Measurements from ENCODE around the gene OSBP2. TPM values are rescaled to one million over a fixed set of nuclear protein-coding genes. Genes with fewer than 3 reads are reported as not detected.
"Not testable (repeated sequence)": the region's sequence is repeated elsewhere in the genome, so short reads cannot be mapped to it uniquely, and the experiment has no call there.

Gene OSBP2
- total RNA-seq, 1 experiment from 2014 or later, result 6.2 TPM

DNA sequence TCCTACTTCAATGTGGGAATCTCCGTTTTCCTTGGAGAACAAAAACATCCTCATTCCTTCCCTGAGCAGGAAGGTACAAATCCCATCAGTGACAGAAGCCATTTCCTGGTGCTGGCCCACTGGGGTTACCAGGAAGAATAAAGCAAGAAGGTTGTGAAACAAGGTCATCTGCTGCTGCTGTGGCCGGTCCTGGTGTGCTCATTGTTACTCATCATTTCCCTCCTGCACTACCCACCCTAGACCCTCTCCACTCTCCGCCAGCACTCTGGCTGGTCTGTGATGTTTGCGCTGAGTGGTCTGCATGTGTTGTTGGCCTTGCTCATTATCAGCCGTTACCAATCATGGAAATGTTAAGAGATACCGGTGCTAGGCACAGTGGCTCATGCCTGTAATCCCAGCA lies 37.0 kb downstream of the OSBP2 start:
- H3K36me3 ChIP-seq (ENCODE audit: control insufficient read depth, insufficient read depth, low read length), result no peaks in the 10 kb centered on the region
- H3K27me3 Mint-ChIP-seq (ENCODE audit: insufficient read depth, unreplicated experiment), result peaks cover 5% of the 10 kb centered on the region
- H3K9me3 ChIP-seq, result no peaks in the 10 kb centered on the region
- H3K27ac Mint-ChIP-seq (ENCODE audit: unreplicated experiment), result no peak overlapping the region
- H3K27me3 ChIP-seq (replicated peaks; ENCODE audit: control insufficient read depth, insufficient read depth, low read length), result no peaks in the 10 kb centered on the region
- H3K4me1 ChIP-seq, result no peaks in the 10 kb centered on the region
- TF ChIP-seq CTCF (IDR thresholded peaks at IDR 0.05; ENCODE audit: insufficient read depth in 1 of 2, low read depth in 1 of 2, low read length in 1 of 2, severe bottlenecking in 1 of 2, unreplicated experiment in 1 of 2), result no peak
- POLR2A ChIA-PET, result no interaction called here
- H3K36me3 Mint-ChIP-seq (ENCODE audit: insufficient read depth, unreplicated experiment), result no peaks in the 10 kb centered on the region
- H3K4me3 Mint-ChIP-seq (ENCODE audit: unreplicated experiment), result no peak overlapping the region
- BruUV-seq (replicated peaks), result no TSS peak
- no peak for DNase-seq
- H3K4me3 ChIP-seq (ENCODE audit: low read depth, low read length), result no peak overlapping the region
- intact Hi-C loops (cut with micrococcal nuclease; ENCODE audit: unreplicated experiment), result no loop called here
- no peaks in the 10 kb centered on the region for H3K4me1 Mint-ChIP-seq (ENCODE audit: low read depth, unreplicated experiment)
- no peaks in the 10 kb centered on the region for H3K9me3 Mint-ChIP-seq (ENCODE audit: unreplicated experiment)
- CTCF ChIA-PET, result no interaction called here

GRCh38 chr22:30732426-30732825 lies 37.8 kb downstream of the OSBP2 start:
- Mint-ChIP-seq H3K4me1 (ENCODE audit: low read depth, unreplicated experiment) (no peaks in the 10 kb centered on the region), H3K27ac (ENCODE audit: unreplicated experiment) (no peak overlapping the region), H3K27me3 (ENCODE audit: insufficient read depth, unreplicated experiment) (peaks cover 5% of the 10 kb centered on the region), H3K36me3 (ENCODE audit: insufficient read depth, unreplicated experiment) (no peaks in the 10 kb centered on the region), H3K4me3 (ENCODE audit: unreplicated experiment) (no peak overlapping the region), H3K9me3 (ENCODE audit: unreplicated experiment) (no peaks in the 10 kb centered on the region)
- Histone ChIP-seq H3K9me3 (no peaks in the 10 kb centered on the region), H3K36me3 (ENCODE audit: control insufficient read depth, insufficient read depth, low read length) (no peaks in the 10 kb centered on the region), H3K4me3 (ENCODE audit: low read depth, low read length) (no peak overlapping the region), H3K4me1 (no peaks in the 10 kb centered on the region), H3K27me3 (replicated peaks; ENCODE audit: control insufficient read depth, insufficient read depth, low read length) (no peaks in the 10 kb centered on the region)
- no peak for DNase-seq
- ChIA-PET POLR2A (no interaction called here), CTCF (no interaction called here)
- intact Hi-C loops (cut with micrococcal nuclease; ENCODE audit: unreplicated experiment), result no loop called here
- TF ChIP-seq CTCF (IDR thresholded peaks at IDR 0.05; ENCODE audit: insufficient read depth in 1 of 2, low read depth in 1 of 2, low read length in 1 of 2, severe bottlenecking in 1 of 2, unreplicated experiment in 1 of 2), result no peak
- no TSS peak for BruUV-seq (replicated peaks)

- Histone ChIP-seq H3K4me3 (ENCODE audit: low read depth, low read length) (no peak overlapping the region), H3K9me3 (no peaks in the 10 kb centered on the region), H3K4me1 (no peaks in the 10 kb centered on the region), H3K27me3 (replicated peaks; ENCODE audit: control insufficient read depth, insufficient read depth, low read length) (no peaks in the 10 kb centered on the region), H3K36me3 (ENCODE audit: control insufficient read depth, insufficient read depth, low read length) (no peaks in the 10 kb centered on the region)
- POLR2A ChIA-PET, result no interaction called here
- H3K4me3 Mint-ChIP-seq (ENCODE audit: unreplicated experiment), result no peak overlapping the region
- CTCF ChIA-PET, result no interaction called here
- DNase-seq, result no peak
- no peaks in the 10 kb centered on the region for H3K9me3 Mint-ChIP-seq (ENCODE audit: unreplicated experiment)
- H3K27me3 Mint-ChIP-seq (ENCODE audit: insufficient read depth, unreplicated experiment), result peaks cover 5% of the 10 kb centered on the region
- no peaks in the 10 kb centered on the region for H3K4me1 Mint-ChIP-seq (ENCODE audit: low read depth, unreplicated experiment)
- H3K27ac Mint-ChIP-seq (ENCODE audit: unreplicated experiment), result no peak overlapping the region
- intact Hi-C loops (cut with micrococcal nuclease; ENCODE audit: unreplicated experiment), result no loop called here
- no peaks in the 10 kb centered on the region for H3K36me3 Mint-ChIP-seq (ENCODE audit: insufficient read depth, unreplicated experiment)
- no TSS peak for BruUV-seq (replicated peaks)
- TF ChIP-seq CTCF (IDR thresholded peaks at IDR 0.05; ENCODE audit: insufficient read depth in 1 of 2, low read depth in 1 of 2, low read length in 1 of 2, severe bottlenecking in 1 of 2, unreplicated experiment in 1 of 2), result no peak
Observed at GRCh38 chr22:30733181-30733631, 38.5 kb downstream of the OSBP2 start.

DNA sequence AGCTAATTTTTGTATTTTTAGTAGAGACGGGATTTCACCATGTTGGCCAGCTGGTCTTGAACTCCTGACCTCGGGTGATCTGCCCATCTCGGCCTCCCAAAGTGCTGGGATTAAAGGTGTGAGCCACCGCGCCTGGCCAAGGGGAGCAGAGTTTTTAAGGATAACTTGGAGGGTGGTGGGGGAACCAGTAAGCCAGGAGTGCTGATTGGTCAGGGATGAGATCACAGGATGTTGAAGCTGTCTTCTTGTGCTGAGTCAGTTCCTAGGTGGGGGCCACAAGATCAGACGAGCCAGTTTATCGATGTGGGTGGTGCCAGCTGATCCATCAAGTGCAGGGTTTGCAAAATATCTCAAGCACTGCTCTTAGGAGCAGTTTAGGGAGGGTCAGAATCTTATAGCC lies 45.3 kb downstream of the OSBP2 start:
- H3K27ac Mint-ChIP-seq (ENCODE audit: unreplicated experiment); CTCF ChIA-PET; H3K4me3 ChIP-seq (ENCODE audit: low read depth, low read length); H3K36me3 Mint-ChIP-seq (ENCODE audit: insufficient read depth, unreplicated experiment); H3K9me3 Mint-ChIP-seq (ENCODE audit: unreplicated experiment); BruUV-seq (replicated peaks); H3K27me3 ChIP-seq (replicated peaks; ENCODE audit: control insufficient read depth, insufficient read depth, low read length); intact Hi-C loops (cut with micrococcal nuclease; ENCODE audit: unreplicated experiment); H3K36me3 ChIP-seq (ENCODE audit: control insufficient read depth, insufficient read depth, low read length); H3K4me1 ChIP-seq; DNase-seq; H3K4me1 Mint-ChIP-seq (ENCODE audit: low read depth, unreplicated experiment); H3K9me3 ChIP-seq; H3K4me3 Mint-ChIP-seq (ENCODE audit: unreplicated experiment); POLR2A ChIA-PET: not testable (repeated sequence)
- H3K27me3 Mint-ChIP-seq (ENCODE audit: insufficient read depth, unreplicated experiment), result peaks cover 12% of the 10 kb centered on the region

- BruUV-seq (replicated peaks); H3K4me1 Mint-ChIP-seq (ENCODE audit: low read depth, unreplicated experiment); POLR2A ChIA-PET; H3K9me3 Mint-ChIP-seq (ENCODE audit: unreplicated experiment); H3K27ac Mint-ChIP-seq (ENCODE audit: unreplicated experiment); CTCF ChIA-PET; H3K27me3 ChIP-seq (replicated peaks; ENCODE audit: control insufficient read depth, insufficient read depth, low read length); H3K27me3 Mint-ChIP-seq (ENCODE audit: insufficient read depth, unreplicated experiment); H3K9me3 ChIP-seq; H3K4me1 ChIP-seq; DNase-seq; H3K36me3 ChIP-seq (ENCODE audit: control insufficient read depth, insufficient read depth, low read length); intact Hi-C loops (cut with micrococcal nuclease; ENCODE audit: unreplicated experiment); H3K4me3 Mint-ChIP-seq (ENCODE audit: unreplicated experiment); H3K36me3 Mint-ChIP-seq (ENCODE audit: insufficient read depth, unreplicated experiment); H3K4me3 ChIP-seq (ENCODE audit: low read depth, low read length): not testable (repeated sequence)
Observed at GRCh38 chr22:30740511-30740910, 45.8 kb downstream of the OSBP2 start.
